HG02973 (cell line): ENCODE measurements around the gene ITPR2.
"Not testable (repeated sequence)": the region's sequence is repeated elsewhere in the genome, so short reads cannot be mapped to it uniquely, and the experiment has no call there.

Source experiments
- ATAC-seq: cut with Tn5 transposase; IDR thresholded peaks from one replicate; pipeline ENCODE4 v1.9.1; 2021; ENCODE audit warnings: moderate library complexity; ENCODE audit not compliant: unreplicated experiment

ITPR2 gene

DNA sequence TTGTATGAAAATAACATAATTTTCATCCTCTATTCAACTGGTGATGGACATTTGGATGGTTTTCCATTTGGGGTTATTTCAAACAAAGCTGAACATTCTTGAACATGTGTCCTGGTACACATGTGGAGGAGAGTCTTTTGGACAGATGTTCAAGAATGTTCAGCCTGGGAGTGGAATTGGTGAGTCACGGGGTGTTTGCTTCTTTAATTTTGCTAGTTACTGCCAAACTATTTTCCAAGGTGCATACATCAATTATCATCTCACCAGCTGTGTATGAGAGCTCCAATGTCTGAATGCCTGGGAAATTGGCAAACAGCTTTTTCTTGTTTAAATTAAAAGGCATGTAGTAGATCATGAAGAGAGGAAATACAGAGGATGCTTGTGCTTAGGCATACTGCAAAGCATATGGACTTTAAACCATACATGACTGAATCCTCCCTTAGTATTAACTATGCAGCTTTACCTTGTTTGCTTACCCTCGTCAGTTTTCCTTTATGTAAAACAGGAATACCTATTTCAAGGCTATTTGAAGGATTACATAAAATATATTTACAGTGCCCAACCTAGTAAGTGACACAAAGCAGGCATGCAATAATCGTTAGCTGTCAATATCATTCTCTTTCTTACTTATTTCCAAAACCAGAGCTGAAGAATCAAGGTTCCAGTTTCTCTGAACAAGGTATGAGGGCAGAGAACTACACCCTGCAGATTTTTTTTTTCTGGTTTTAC, 152.1 kb downstream of the ITPR2 start:
- no peak for ATAC-seq

DNA sequence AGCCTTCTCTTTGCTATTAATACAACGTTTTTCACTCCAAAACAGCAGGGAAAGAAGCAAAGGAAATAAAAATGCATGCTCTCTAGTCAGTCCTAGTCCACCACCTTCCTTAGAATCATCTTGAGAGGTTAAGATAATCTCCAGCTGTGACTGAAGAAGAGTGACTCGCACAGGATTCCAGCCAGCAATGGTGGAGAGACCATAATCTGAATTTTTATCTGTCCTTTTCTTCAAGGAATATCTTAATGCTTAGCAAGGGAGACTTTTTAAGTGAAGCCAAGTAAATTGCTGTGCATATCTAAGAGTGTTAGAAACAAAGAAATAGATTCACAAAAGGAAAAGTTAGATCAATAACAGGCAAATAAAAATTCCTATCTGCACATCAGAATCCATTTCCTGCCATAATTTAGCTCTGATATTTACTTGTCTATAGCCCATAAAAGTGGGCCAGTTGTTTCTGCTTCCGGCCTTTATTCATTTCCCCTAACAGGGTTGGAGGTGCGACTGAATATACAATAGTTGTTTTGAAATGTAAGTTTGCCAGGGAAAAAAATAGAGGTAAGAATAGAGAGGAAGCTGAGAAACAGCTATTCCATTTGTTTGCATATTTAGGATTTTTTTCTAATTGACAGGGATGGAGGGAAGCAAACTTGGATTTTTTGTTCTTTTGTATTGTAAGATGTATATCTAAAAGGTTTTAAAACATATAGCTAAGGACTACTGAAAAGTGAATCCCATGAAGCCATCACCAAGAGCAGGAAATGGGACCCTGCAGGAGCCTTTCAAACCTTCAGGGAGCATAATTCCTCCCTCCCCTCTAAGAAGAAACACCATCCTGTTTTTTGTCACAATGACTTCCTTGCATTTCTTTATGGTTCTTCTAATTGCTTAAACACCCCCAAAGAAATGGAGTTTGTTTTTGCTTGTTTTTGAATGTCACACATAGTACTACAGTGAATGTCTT, 154.0 kb downstream of the ITPR2 start:
- no peak for ATAC-seq

DNA sequence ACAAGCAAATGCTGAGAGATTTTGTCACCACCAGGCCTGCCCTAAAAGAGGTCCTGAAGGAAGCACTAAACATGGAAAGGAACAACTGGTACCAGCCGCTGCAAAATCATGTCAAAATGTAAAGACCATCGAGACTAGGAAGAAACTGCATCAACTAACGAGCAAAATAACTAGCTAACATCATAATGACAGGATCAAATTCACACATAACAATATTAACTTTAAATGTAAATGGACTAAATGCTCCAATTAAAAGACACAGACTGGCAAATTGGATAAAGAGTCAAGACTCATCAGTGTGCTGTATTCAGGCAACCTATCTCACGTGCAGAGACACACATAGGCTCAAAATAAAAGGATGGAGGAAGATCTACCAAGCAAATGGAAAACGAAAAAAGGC, 161.5 kb downstream of the ITPR2 start:
- not testable (repeated sequence) for ATAC-seq

DNA sequence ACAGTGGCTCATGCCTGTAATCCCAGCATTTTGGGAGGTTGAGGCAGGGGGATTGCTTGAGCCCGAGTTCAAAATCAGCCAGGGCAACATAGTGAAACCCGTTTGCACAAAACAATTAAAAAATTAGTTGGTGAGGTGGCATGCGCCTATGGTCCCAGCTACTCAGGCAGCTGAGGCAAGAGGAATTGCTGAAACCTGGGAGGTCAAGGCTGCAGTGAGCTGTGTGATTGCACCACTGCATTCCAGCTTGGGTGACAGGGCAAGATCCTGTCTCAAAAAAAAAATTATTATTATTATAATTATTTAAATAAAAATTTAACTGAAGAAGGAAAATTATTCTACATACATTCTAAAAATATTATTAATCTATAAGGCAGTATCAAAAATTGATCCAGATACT, 164.1 kb downstream of the ITPR2 start:
- ATAC-seq: no peak

DNA sequence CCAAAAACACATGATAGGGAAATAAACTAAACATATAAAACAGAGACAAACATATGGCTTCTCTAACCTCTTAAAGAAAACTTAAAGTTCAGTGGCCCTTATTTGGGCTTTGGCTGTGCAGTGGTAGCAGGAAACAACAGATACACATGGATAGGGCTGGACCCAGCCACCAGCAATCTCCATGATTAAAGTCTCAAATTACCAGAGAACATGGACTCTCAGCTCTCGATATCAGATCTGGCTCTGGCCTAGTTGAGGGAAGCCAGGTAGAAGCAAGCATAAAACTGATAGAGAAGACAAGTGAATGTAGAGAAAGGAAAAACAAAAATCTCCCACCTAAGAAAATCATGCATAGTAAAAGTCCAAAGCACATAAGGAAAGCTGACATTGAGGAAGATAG, 164.8 kb downstream of the ITPR2 start:
- ATAC-seq: no peak

DNA sequence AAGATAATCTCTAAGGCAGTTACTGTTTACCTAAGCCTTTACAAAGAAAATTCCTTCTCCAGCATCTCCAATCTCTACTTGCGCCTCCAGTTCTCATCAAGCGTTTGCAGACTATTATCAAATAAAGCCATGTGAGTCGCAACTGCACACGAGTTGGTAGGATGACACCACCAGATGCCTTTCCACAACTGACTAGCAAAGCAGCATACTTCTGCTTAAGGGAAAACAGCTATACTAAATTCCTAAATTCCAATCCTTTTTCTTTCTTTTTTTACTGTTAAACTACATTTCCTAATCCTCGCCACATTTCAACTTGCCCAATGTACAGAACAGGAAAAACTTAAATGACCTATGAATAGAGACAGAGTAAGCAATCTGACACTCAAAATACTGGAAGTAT, 166.7 kb downstream of the ITPR2 start:
- no peak for ATAC-seq

DNA sequence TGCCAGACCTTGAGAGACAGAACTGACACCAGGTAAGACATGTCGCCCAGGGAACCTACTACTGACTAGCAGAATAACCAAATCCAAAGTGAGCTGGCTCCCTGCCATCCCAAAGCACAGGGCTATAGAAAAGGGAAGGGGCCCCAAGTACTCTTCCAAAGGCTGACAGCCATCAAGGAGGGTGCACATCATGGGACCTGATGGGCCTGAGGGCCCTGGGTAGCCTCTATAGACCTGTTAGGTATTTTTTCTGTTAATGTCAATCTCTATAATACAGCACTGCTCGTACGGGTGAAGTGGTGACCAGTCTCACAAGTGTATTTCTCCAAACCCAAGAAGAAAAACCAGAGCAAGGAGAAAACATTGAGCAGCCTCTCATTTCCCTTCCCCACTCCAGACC, 171.6 kb downstream of the ITPR2 start:
- no peak for ATAC-seq

DNA sequence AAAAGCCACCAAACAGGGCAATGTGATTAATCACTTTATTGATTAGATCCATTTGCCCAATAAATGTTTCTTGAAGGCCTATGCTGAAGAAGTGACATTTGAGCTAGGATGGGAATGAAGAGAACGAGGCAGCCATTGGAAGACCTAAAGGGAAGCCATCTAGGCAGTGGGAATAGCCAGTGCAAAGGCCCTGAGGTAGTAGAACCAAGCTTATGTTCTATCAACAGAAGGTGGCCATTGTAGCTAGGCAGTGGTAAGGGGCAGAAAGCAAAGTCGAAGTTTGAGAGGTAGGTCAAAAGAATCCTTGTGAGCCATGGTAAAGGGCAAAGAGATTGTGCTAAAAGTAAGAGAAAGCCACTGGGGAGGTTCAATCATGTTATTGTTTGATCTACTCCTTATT, 173.1 kb downstream of the ITPR2 start:
- no peak for ATAC-seq

DNA sequence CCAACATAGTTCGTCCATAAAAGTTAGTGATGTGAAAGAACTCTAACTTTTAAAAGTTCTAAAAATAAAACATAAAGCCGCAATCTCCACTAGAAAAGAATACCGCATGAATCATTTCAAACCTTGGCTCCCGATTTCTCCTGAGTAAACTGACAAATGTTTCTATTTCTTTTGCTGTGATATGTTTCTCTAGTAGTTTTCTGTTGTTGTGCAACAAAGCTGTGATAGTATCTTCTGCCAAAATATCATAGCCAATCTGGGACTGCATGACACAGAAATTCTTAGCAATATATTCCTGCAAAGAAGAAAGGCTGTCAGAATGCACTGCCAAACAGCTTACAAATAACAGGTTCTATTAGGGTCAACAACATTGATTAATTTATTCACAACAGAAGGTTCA, 174.0 kb downstream of the ITPR2 start:
- ATAC-seq: no peak

DNA sequence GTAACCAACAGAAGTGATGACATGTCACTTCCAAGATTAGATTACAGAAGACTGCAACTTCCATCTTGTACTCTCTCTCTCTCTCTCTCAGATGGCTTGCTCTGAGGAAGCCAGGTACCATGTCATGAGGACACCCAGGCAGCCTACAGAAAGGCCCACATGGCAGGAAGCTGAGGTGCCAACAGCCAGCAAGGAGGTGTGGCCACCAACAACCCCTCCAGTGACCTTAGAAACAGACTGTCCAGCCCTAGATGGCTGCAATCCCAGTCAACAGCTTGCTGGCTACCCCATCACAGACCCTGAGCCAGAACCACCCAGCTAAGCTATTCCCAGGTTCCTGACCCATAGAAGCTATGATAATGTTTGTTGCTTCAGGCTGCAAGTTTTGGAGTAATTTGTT, 178.4 kb downstream of the ITPR2 start:
- no peak for ATAC-seq

DNA sequence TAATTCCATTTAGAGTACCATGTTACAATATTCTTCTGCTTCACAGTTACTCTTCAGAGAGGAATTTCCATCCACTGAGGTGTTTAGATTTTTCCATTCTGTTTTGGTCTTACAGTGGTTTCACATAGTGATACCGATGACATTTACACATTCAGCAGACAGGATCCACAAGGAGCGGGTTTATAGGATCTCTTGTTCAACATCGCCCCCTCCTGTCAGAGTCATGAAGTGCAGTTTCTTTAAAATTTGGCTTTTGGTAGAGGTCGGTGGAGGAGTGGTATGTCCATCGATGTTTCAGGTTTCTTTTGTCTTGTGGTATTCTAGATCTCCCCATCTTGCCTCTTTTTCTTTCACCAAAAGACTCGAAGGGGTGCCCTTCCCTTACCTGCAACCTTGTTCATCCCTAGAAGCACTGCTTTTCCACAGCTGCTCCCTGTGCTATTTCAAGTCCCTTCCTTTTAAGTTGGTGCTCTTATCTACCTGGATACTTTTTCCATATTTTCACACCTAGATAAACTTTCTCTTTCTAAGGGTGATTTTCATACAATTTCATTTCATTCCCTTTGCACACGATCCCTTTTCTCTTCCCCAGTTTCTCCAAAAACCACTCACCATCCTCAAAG, 181.3 kb downstream of the ITPR2 start:
- ATAC-seq: no peak

DNA sequence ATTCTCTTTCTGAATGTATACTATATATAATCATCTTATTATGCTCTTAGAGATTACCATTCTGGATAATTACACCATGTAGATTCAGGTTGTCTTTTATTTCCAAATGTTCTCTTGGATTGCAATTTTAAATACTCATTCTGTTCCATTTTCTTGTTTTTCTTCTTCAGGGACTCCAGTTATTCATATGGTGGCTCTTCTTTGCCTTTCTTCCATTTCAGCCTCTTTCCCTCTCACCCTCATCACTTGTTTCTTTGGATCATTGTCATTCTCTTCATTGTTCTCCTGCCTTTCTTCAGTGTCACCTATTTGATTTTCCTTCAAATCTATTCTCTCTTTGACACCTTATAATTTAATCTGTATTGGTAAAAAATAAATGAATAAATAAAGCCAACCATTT, 182.0 kb downstream of the ITPR2 start:
- ATAC-seq: no peak

DNA sequence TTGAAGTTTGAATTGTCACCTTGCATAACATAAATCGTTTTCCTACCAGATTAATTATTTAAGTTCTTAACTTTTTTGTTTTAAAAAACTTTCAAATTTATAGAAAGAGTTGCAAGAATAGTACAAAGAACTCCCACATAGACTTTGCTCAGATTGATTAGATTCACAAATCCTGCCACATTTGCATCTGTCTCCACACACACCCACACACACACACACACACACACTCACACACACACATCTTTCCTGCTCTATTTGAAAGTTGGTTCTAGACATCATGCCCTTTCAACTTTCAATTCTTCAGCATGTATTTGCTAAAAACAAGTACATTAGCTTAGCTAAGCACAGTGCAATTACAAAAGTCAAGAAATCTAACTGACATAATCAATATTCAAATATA, 184.0 kb downstream of the ITPR2 start:
- ATAC-seq: no peak

DNA sequence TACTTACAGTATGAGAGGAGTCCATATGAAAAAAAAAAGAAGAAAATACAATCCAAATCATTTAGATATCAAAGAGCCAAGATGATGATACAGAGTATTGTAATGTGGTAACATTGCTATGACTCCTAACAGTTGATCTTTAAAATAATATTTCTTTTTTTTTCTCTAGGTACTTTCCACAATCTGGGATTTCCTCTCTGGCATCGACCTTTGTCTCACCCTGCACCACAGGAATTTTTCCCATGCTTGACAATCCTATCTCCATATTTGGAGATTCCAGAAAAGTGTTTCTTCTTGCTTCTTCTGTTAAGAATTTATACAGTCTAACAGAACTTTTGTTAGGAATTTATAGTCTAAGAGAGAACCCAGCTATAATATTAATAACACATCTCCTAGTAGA, 184.4 kb downstream of the ITPR2 start:
- no peak for ATAC-seq

DNA sequence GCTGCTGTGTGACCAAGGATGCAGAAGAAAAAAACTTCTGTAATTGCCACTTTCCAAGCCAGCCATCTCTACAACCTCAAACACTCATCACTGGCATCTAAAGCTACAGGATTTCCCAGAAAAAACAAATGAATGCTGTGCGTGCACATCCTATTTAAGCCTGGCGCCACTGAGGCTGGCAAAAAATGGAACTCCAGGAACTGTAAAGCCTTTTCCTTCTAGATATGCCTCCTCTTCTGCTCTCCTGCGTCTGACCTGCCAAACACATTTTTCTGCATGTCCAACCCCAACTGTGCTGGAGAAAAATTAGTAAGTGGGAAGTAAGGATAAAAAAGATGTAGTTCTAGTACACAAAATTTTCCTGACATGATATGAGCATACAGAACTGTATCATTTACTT, 184.9 kb downstream of the ITPR2 start:
- no peak for ATAC-seq

DNA sequence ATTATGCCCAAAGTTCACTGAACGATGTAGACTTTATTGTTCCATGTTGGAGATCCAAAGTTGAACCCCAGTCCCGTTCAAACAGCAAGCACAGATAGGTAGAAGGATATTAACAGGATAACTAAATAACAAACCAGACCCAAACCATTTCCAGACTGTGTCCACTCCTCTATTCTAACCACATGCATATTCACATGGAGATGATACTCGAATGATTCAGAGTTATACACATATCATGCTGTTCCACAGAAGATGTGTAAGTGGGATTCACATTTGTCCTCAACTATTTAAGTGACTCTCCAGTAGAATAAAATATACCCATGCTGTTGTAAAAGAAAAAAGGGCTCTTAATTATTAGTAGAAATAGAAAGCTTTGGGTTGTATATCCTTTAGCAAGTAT, 185.9 kb downstream of the ITPR2 start:
- no peak for ATAC-seq

DNA sequence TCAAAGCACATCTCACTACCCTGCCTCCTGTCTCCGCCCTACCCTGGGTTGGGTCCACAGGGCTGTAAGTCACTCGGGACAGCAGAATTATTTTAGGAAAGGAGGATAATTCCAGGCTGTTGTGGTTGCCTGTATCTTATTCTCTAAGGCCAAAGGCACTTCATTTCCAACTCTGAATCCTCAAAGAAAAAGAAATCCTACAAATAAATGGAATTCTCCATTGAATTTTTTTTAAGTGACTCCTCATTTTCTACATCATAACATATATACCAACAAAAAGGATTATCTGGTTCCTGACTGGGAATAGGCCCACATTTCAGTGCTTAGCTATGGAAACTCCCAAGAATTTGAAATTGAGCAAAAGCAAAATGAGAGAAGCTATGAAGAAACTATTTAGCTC, 186.4 kb downstream of the ITPR2 start:
- ATAC-seq: no peak

DNA sequence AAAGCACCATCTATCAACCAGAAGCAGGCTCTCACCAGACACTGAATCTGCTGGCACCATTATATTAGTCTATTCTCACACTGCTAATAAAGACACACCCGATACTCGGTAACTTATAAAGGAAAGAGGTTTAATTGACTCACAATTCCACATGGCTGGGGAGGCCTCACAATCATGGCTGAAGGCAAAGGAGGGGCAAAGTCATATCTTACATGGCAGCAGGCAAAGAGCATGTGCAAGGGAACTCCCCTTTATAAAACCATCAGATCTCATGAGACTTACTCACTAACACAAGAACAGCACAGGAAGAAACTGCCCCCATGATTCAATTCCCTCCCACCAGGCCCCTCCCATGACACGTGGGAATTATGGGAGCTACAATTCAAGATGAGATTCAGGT, 188.6 kb downstream of the ITPR2 start:
- not testable (repeated sequence) for ATAC-seq

DNA sequence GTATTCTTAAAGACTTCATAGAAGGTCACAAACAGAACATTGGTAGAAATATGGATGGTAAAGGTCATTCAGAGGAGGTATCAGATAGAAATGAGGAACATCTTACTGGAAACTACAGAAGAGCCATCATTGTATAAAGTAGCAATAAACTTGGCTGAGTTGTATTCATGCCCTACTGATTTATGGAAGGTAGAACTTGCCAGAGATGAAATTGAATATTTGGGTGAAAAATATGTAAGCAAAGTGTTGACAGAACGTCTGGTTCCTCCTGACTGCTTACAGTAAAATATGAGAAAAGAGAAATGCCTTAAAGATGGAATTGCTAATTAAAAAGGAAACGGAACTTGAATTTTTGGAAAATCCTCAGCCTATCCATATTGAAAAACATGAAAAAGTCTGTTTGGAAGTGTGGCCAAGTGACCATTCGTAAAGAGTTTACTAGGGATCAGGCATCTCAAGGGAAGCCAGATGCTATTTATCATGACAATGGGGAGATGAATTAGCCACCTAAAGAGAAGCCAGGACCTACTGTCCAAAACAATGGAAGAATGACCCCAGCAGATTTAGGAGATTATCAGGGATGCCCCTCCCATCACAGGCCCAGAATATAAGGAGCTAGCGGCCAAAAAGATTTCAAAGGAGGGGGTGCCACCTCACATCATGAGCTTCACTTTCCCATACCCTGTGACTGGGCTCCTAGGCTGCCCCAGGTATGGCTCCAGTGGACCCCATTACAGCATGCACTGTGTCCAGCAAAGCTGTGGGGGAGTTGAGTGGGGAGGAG, 189.3 kb downstream of the ITPR2 start:
- no peak for ATAC-seq

DNA sequence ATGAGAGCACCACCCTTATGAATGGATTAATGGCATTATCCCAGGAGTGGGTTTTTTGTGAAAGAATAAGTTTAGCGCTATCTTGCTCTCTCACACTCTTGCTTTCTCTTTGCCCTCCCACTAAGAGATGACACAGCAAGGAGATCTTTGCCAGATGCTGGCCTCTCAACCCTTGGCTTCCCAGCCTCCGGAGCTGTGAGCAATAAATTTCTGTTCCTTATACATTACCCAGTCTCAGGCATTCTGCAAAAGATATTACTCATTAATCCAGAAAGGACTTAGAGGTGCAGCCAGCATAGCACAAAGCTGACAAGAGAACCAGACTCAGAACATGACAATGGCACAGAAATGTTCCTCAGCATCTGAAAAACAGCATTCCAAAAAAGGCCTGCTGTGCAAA, 190.6 kb downstream of the ITPR2 start:
- ATAC-seq: no peak

DNA sequence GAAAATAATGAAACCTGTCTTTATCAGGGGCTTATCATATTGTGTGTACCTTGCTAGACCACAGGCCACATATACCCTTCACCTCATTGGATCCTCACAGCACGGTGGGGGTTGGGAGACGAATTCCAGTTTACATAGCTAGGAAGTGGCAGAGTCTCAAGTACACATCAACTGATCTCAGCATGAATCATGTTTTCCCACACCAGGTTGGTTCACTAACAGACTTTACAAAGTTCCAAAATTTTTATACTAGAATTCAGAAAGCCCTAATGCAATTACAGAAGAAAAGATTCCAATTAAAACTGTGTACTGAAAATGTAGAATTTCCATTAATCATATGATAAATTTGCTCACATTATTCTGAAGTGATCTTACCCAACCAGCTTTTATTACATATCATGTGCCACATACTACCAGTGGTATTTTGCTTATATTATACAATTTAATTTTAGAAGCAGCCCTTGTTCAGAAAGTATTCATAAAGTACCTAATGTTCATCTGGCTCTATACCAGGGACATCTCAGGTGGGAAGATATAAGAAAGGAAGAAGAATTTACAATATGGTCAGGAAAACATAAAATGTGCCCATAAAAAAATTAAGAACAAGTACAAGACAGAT, 196.2 kb downstream of the ITPR2 start:
- ATAC-seq: no peak
